HepG2 (cell line): ENCODE results near the gene MORF4L1.

Experiments
- HIVEP1 ChIP-seq: sonication (generic); formaldehyde crosslinking; IDR thresholded peaks from 2 replicates; pipeline ENCODE4 v1.4.0; 2020; ENCODE audit warnings: mild to moderate bottlenecking, missing genetic modification reagents
- ZNF431 ChIP-seq: sonication (generic); formaldehyde crosslinking; IDR thresholded peaks from 2 replicates; pipeline ENCODE4 v1.9.0; 2022; ENCODE audit warnings: missing genetic modification reagents, low read depth, mild to moderate bottlenecking, borderline replicate concordance
- TF ChIP-seq, protein P1 (sequence below): sonication (generic); formaldehyde crosslinking; IDR thresholded peaks from 2 replicates; pipeline ENCODE4 v1.5.0; 2020; ENCODE audit warnings: mild to moderate bottlenecking, missing genetic modification reagents, moderate library complexity

GRCh38 chr15:78906316-78906620 is 33.6 kb downstream of the MORF4L1 start:
- no peak for TF ChIP-seq HIVEP1 (CRISPR knock-in tag)
- TF ChIP-seq, protein P1, sequence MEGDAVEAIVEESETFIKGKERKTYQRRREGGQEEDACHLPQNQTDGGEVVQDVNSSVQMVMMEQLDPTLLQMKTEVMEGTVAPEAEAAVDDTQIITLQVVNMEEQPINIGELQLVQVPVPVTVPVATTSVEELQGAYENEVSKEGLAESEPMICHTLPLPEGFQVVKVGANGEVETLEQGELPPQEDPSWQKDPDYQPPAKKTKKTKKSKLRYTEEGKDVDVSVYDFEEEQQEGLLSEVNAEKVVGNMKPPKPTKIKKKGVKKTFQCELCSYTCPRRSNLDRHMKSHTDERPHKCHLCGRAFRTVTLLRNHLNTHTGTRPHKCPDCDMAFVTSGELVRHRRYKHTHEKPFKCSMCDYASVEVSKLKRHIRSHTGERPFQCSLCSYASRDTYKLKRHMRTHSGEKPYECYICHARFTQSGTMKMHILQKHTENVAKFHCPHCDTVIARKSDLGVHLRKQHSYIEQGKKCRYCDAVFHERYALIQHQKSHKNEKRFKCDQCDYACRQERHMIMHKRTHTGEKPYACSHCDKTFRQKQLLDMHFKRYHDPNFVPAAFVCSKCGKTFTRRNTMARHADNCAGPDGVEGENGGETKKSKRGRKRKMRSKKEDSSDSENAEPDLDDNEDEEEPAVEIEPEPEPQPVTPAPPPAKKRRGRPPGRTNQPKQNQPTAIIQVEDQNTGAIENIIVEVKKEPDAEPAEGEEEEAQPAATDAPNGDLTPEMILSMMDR = no peak
- TF ChIP-seq ZNF431 (CRISPR knock-in tag) = no peak
